Thyroid gland (tissue), 4 donors: ENCODE data around the gene SLC18A2. TPM values are rescaled to one million over a fixed set of nuclear protein-coding genes. Genes with fewer than 3 reads are reported as not detected.
A peak's percentile ranks its signal among the peaks of the same experiment; 100 is the strongest.

Experiments used
- DNase-seq, 2 donors: peaks; one replicate each; pipeline ENCODE4 v3.0.0-alpha.2; 2019
- H3K27ac ChIP-seq, 3 donors: fragments of 200-600 bp; sonication (generic); 1 replicate in 2 of 3; 2 replicates in 1 of 3; pipeline ENCODE4 v1.5.1; 2016 to 2019; ENCODE audit warnings: mild to moderate bottlenecking in 1 of 3, moderate library complexity in 1 of 3
- H3K27me3 ChIP-seq: fragments of 200-600 bp; sonication (generic); one replicate; pipeline ENCODE4 v1.5.1; 2019
- H3K36me3 ChIP-seq, 2 donors: fragments of 200-600 bp; sonication (generic); one replicate each; pipeline ENCODE4 v1.5.1; 2016 to 2019
- H3K4me1 ChIP-seq, 2 donors: fragments of 200-600 bp; sonication (generic); one replicate each; pipeline ENCODE4 v1.5.1; 2017 to 2019
- H3K4me3 ChIP-seq, 3 donors: fragments of 200-600 bp; sonication (generic); replicated peaks in 1 of 3; 1 replicate in 2 of 3; 2 replicates in 1 of 3; pipeline ENCODE4 v1.5.1; 2016; ENCODE audit warnings: mild to moderate bottlenecking in 1 of 3
- H3K9me3 ChIP-seq: fragments of 200-600 bp; sonication (generic); one replicate; pipeline ENCODE4 v1.5.1; 2017
- CTCF ChIP-seq, 6 experiments: fragments of 200-600 bp in 3 of 6; fragments of 450-650 bp in 3 of 6; sonication (generic) in 3 of 6; IDR thresholded peaks; one replicate each; pipeline ENCODE4 v1.5.1; 2016 to 2019; ENCODE audit warnings: antibody characterized with exemption in 6 of 6, mild to moderate bottlenecking in 2 of 6, inconsistent platforms in 1 of 6, moderate library complexity in 1 of 6
- POLR2A ChIP-seq, 2 donors: fragments of 450-650 bp; IDR thresholded peaks; one replicate each; pipeline ENCODE4 v1.6.1; 2017; ENCODE audit warnings: antibody characterized with exemption in 2 of 2, mild to moderate bottlenecking in 2 of 2, moderate library complexity in 1 of 2
- WGBS, 2 donors: methylation state at CpG; one replicate each; pipeline ENCODE4 v1.1.5; 2017; 5-methylcytosine and 5-hydroxymethylcytosine counted together
- intact Hi-C: fragments of 100-400 bp; cut with DNase I; formaldehyde crosslinking; loops from one replicate; pipeline ENCODE4 v1.15.1; 2023
- total RNA-seq, 4 donors: library from RNA; depleted of rRNA; stranded (reverse); fragments of >200 nt; gene quantifications; one replicate each; pipeline ENCODE4 v1.2.3, GENCODE V29; 2016

Gene SLC18A2
- total RNA-seq, 4 donors from 2014 or later: 0.13 TPM; not detected in 3

- Histone ChIP-seq H3K4me3 (no peak overlapping the region), H3K27ac (no peak overlapping the region), H3K27me3 (peaks cover 13% of the 10 kb centered on the region), H3K4me1 (peaks cover 0 to 16% of the 10 kb centered on the region in 2 donors), H3K9me3 (no peaks in the 10 kb centered on the region), H3K36me3 (no peaks in the 10 kb centered on the region)
- intact Hi-C loops: no loop called here
- 88 to 90% methylated on average over 5 of the region's 5 CpGs for WGBS, 2 donors
- TF ChIP-seq CTCF (IDR thresholded peaks at IDR 0.05) (no peak), POLR2A (IDR thresholded peaks at IDR 0.05) (no peak)
- DNase-seq: no peak
Observed at GRCh38 chr10:117237401-117237991, 3.4 kb upstream of the SLC18A2 start.

GRCh38 chr10:117239051-117239450, 1.9 kb upstream of the SLC18A2 start:
- H3K36me3 ChIP-seq: no peaks in the 10 kb centered on the region
- no peak overlapping the region for H3K4me3 ChIP-seq
- TF ChIP-seq CTCF (IDR thresholded peaks at IDR 0.05): no peak
- no peak for TF ChIP-seq POLR2A (IDR thresholded peaks at IDR 0.05)
- H3K27ac ChIP-seq: no peak overlapping the region
- H3K4me1 ChIP-seq: peaks cover 0 to 16% of the 10 kb centered on the region in 2 donors
- WGBS, 2 donors: 79 to 90% methylated on average over 7 to 8 of the region's 8 CpGs
- intact Hi-C loops: no loop called here
- peaks cover 15% of the 10 kb centered on the region for H3K27me3 ChIP-seq
- DNase-seq: no peak
- H3K9me3 ChIP-seq: no peaks in the 10 kb centered on the region

GRCh38 chr10:117239721-117240620, 943 bp upstream of the SLC18A2 start:
- Histone ChIP-seq H3K27ac (no peak overlapping the region), H3K36me3 (no peaks in the 10 kb centered on the region), H3K27me3 (peaks cover 15% of the 10 kb centered on the region), H3K4me3 (no peak overlapping the region), H3K4me1 (peaks cover 0 to 16% of the 10 kb centered on the region in 2 donors), H3K9me3 (no peaks in the 10 kb centered on the region)
- no peak for DNase-seq
- intact Hi-C loops: no loop called here
- WGBS, 2 donors: 42 to 44% methylated on average over 13 to 15 of the region's 15 CpGs
- TF ChIP-seq CTCF (IDR thresholded peaks at IDR 0.05) (no peak), POLR2A (IDR thresholded peaks at IDR 0.05) (no peak)

- H3K9me3 ChIP-seq: no peaks in the 10 kb centered on the region
- H3K4me3 ChIP-seq: no peak overlapping the region
- TF ChIP-seq POLR2A (IDR thresholded peaks at IDR 0.05) (no peak), CTCF (IDR thresholded peaks at IDR 0.05) (no peak)
- intact Hi-C loops: no loop called here
- peak in 1 of 2 donors; percentile 23 for DNase-seq
- H3K36me3 ChIP-seq: no peaks in the 10 kb centered on the region
- H3K27me3 ChIP-seq: peaks cover 15% of the 10 kb centered on the region
- no peak overlapping the region for H3K27ac ChIP-seq
- 8 to 20% methylated on average over 16 to 40 of the region's 56 CpGs for WGBS, 2 donors
- H3K4me1 ChIP-seq: peaks cover 0 to 16% of the 10 kb centered on the region in 2 donors
Observed at GRCh38 chr10:117241541-117242462, 888 bp downstream of the SLC18A2 start.
